NCI-H82 (cell line): ENCODE measurements around the gene QKI.
"Not testable (repeated sequence)": the region's sequence is repeated elsewhere in the genome, so short reads cannot be mapped to it uniquely, and the experiment has no call there.

Experiments
- DNase-seq: peaks from one replicate; lab custom pipeline; 2025; lab: John Stamatoyannopoulos, UW

The QKI gene

GRCh38 chr6:163414117-163414945 is at the start of gene QKI:
Gene QKI (plus strand): TSS chr6:163414718. CDS start chr6:163415194, 476 bp downstream.
- peak; percentile 81 for DNase-seq

DNA sequence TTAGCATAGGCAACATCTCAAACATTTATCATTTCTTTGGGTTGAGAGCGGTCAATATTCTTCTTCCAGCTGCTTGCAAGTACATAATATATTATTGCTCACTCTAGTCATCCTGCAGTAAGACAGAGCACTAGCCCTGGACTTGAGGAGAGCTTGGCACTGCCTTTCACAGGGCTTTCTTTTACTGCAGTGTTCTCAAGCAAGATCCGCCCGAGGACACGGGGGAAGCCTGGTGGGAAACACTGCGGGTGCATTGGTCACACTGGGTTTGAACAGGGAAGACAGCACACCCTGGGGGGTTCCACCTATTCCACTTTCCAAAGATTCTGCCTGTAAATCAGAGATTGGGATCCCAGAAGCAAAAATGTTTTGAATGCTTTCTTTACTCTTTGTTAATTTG is 48.2 kb upstream of the QKI start:
- no peak for DNase-seq

- DNase-seq, result no peak
Measured at GRCh38 chr6:163367497-163368183, 46.9 kb upstream of the QKI start.

DNA sequence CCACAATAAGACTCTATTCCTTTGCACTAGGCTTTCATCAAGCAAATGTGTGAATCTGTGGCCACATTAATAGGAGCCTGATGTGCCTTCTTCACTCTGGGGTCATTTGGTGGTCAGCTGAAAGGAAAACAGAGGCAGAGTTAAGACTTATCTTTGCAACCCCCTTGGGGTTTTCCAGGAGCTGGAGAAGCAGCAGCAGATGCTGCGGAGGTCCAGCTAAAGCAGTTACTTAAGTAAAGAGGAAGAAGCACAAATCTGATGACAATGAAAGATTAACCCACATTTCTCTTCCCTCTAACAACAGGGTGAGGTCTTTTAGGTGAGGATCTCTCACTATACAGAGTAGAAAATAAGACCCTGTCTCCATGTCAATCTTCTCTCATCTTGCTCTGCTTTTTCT is 45.4 kb upstream of the QKI start:
- peak; percentile 40 for DNase-seq

GRCh38 chr6:163369628-163370365 is 44.7 kb upstream of the QKI start:
- peak; percentile 12 for DNase-seq

GRCh38 chr6:163370464-163371117 is 43.9 kb upstream of the QKI start:
- DNase-seq, result no peak

DNA sequence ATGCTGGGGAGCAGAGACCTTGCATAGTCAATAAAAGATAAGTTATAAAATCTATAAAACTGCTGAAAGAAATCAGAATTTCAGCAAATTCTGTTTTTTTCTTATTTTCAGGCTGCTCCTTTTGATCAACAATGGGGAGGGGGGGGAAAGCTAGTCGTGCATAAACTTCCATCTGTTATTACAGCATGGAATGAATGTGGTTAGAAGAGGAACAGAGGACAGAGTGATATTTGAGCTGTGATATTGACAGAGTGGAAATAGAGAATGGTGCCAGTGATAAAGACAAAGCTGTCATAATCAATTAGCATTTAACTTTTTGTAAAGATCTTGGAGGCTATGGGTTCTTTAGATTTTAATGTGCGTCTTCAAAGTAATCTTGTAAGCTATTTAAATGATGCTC is 43.4 kb upstream of the QKI start:
- DNase-seq, result no peak

GRCh38 chr6:163373240-163373639 is 41.3 kb upstream of the QKI start:
- no peak for DNase-seq

DNA sequence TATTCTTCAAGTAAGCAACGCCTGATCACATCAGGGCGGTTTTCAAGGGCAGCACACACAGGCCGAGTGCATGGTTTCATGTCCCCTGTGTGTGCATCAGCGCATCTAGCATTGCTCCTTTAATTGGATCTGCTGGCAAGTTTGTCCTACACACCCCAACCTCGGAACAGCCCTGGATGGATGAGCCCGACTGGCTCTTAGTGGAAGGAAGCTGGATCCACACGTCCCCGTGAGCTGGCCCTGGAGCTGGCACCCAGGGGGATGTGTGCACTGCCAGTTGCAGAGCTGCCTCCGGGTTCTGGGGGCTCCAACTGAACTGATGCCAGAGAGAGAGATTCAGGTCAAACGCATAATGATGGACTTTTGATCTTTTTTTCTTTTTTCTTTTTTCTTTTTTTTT is 39.2 kb upstream of the QKI start:
- DNase-seq, result no peak

- no peak for DNase-seq
Measured at GRCh38 chr6:163376187-163376586, 38.3 kb upstream of the QKI start.

GRCh38 chr6:163377561-163377960 is 37.0 kb upstream of the QKI start:
- DNase-seq, result no peak

- DNase-seq, result no peak
Measured at GRCh38 chr6:163380216-163380615, 34.3 kb upstream of the QKI start.

GRCh38 chr6:163381118-163381756 is 33.3 kb upstream of the QKI start:
- no peak for DNase-seq

GRCh38 chr6:163383396-163383795 is 31.1 kb upstream of the QKI start:
- DNase-seq, result not testable (repeated sequence)

GRCh38 chr6:163383912-163384311 is 30.6 kb upstream of the QKI start:
- no peak for DNase-seq

DNA sequence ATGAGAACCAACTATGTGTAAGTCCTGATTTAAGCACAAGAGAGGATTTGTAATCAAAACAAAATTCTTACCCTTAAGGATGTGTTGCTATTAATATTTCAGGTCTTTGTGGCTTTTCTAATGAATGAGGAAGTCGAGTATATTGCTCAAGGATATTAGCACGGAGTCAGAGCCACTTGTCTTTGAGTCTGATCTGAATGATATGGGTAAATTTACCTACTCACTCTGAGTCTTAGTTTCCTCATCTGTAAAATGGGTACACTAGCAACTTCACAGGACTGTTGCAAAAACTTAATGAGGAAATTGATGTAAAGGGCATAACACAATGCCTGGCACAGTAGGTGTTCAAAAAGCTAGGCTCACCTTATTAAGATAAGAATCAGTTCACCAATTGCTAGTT is 30.0 kb upstream of the QKI start:
- no peak for DNase-seq

GRCh38 chr6:163385503-163385902 is 29.0 kb upstream of the QKI start:
- not testable (repeated sequence) for DNase-seq

- peak; percentile 85 for DNase-seq
Measured at GRCh38 chr6:163386329-163386908, 28.1 kb upstream of the QKI start.

GRCh38 chr6:163387317-163387716 is 27.2 kb upstream of the QKI start:
- no peak for DNase-seq

DNA sequence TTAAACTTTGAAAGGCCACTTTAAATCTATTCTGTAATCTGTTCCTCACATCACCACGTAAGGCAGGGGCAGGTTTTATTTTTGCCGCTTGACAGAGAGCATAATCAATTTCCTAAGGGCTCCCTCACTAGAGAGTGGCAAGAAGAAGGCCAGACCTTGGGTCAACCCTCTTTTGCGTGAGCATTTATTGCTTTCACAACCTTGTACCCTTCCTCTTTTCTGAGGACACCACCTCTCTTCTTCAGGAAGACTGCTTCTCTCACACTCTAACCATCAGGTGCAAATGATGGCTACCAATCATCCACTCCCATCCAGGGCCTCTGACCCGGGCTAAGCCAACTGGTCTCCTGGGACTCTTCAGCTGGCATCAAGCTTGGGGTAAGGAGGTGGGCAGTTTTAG is 25.2 kb upstream of the QKI start:
- no peak for DNase-seq

DNA sequence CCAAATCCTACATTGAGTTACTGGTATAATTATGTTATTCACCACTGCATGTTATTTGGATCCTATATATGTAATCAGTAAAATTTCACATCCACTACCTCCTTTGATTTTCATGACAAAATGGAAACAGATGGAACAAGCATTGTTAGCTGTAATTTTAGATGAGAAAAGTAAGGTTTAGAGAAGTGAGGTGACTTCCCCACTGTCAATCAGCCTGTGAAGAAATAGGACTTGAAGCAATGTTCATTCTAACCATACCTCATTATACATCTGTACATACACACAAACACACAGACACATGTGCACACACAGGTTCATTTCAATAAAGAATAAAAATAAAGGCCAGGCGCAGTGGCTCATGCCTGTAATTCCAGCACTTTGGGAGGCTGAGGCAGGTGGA is 23.7 kb upstream of the QKI start:
- no peak for DNase-seq
